SU-DHL-6 (cell line): Measurements from ENCODE around the gene TMPRSS4.

Experiments used
- H2AFZ ChIP-seq: fragments of 200-600 bp; sonication (generic); 2 replicates; pipeline ENCODE4 v1.6.1; 2014; ENCODE audit warnings: low read depth, mild to moderate bottlenecking, moderate library complexity, mixed read lengths, antibody characterized with exemption, low read length; ENCODE audit not compliant: severe bottlenecking
- H3F3A ChIP-seq: fragments of 200-600 bp; shearing (Covaris generic); 2 replicates; pipeline ENCODE4 v1.6.0; 2016; ENCODE audit warnings: antibody characterized with exemption, mild to moderate bottlenecking; ENCODE audit not compliant: insufficient read depth
- H3K27ac ChIP-seq: fragments of 200-600 bp; sonication (generic); 2 replicates; pipeline ENCODE4 v1.5.1; 2016; ENCODE audit warnings: low read depth, mild to moderate bottlenecking, low read length, moderate library complexity, mixed read lengths
- H3K27me3 ChIP-seq: fragments of 200-600 bp; sonication (generic), shearing (Covaris generic); 2 replicates; pipeline ENCODE4 v1.6.0; 2014; ENCODE audit warnings: mild to moderate bottlenecking, low read length
- H3K36me3 ChIP-seq: fragments of 200-600 bp; sonication (generic); 2 replicates; pipeline ENCODE4 v1.6.1; 2014; ENCODE audit warnings: mild to moderate bottlenecking, low read length, mixed read lengths
- H3K4me2 ChIP-seq: fragments of 300-600, 200-600 bp; shearing (Covaris generic), sonication (generic); 2 replicates; pipeline ENCODE4 v1.6.0; 2014; ENCODE audit warnings: low read length, low read depth, mild to moderate bottlenecking; ENCODE audit not compliant: poor library complexity, severe bottlenecking
- H3K4me3 ChIP-seq: fragments of 200-600 bp; sonication (generic); 2 replicates; pipeline ENCODE4 v1.5.1; 2014; ENCODE audit warnings: antibody characterized with exemption, low read length, mild to moderate bottlenecking, mixed read lengths; ENCODE audit not compliant: insufficient read depth, poor library complexity, severe bottlenecking
- H3K79me2 ChIP-seq: fragments of 200-600 bp; sonication (generic); 2 replicates; pipeline ENCODE4 v1.6.1; 2014; ENCODE audit warnings: mild to moderate bottlenecking, low read length, moderate library complexity; ENCODE audit not compliant: insufficient read depth
- H3K9ac ChIP-seq: fragments of 200-600 bp; sonication (generic); 2 replicates; pipeline ENCODE4 v1.7.0; 2014; ENCODE audit warnings: mild to moderate bottlenecking, low read length
- H3K9me2 ChIP-seq: fragments of 200-600 bp; sonication (generic); replicated peaks from 2 replicates; pipeline ENCODE4 v1.6.1; 2014; ENCODE audit warnings: low read length; ENCODE audit not compliant: insufficient read depth
- H3K9me3 ChIP-seq: fragments of 200-600 bp; sonication (generic); 2 replicates; pipeline ENCODE4 v1.6.1; 2014; ENCODE audit warnings: low read length, mixed read lengths; ENCODE audit not compliant: insufficient read depth
- H4K20me1 ChIP-seq: fragments of 200-600 bp; sonication (generic); 2 replicates; pipeline ENCODE4 v1.6.1; 2014; ENCODE audit warnings: low read depth, mild to moderate bottlenecking, antibody characterized with exemption, low read length, moderate library complexity, mixed read lengths
- CTCF ChIP-seq: fragments of 200-600 bp; sonication (generic); IDR thresholded peaks from one replicate; pipeline ENCODE4 v1.5.1; 2017; ENCODE audit warnings: antibody characterized with exemption, mild to moderate bottlenecking, low read length, moderate library complexity; ENCODE audit not compliant: insufficient read depth, poor library complexity, severe bottlenecking
- EZH2phosphoT487 ChIP-seq: fragments of 200-600 bp; sonication (generic), shearing (Covaris generic); conservative IDR thresholded peaks from 2 replicates; pipeline ENCODE4 v1.6.1; 2018; ENCODE audit warnings: mild to moderate bottlenecking, antibody characterized with exemption, low read length, moderate library complexity, mixed read lengths

The TMPRSS4 gene

GRCh38 chr11:118092907-118093571 is 16.2 kb downstream of the TMPRSS4 start:
- Histone ChIP-seq H3K27me3 (no peaks in the 10 kb centered on the region), H3K36me3 (no peaks in the 10 kb centered on the region), H3K4me2 (no peak overlapping the region), H3K9me2 (no peaks in the 10 kb centered on the region), H3K79me2 (no peaks in the 10 kb centered on the region), H4K20me1 (no peaks in the 10 kb centered on the region), H2AFZ (no peak overlapping the region), H3K27ac (no peak overlapping the region), H3K9ac (no peak overlapping the region), H3K9me3 (peaks cover 2% of the 10 kb centered on the region; the same call in 1 of the 2 replicates), H3F3A (no peaks in the 10 kb centered on the region), H3K4me3 (no peak overlapping the region)
- TF ChIP-seq EZH2phosphoT487 (no peak), CTCF (no peak)

- Histone ChIP-seq H2AFZ (no peak overlapping the region), H3K4me3 (no peak overlapping the region), H3K9me3 (no peaks in the 10 kb centered on the region), H3F3A (no peaks in the 10 kb centered on the region), H3K9ac (no peak overlapping the region), H3K9me2 (no peaks in the 10 kb centered on the region), H3K27me3 (no peaks in the 10 kb centered on the region), H3K27ac (no peak overlapping the region), H3K79me2 (no peaks in the 10 kb centered on the region), H3K4me2 (no peak overlapping the region), H4K20me1 (no peaks in the 10 kb centered on the region), H3K36me3 (no peaks in the 10 kb centered on the region)
- no peak for TF ChIP-seq EZH2phosphoT487
- no peak for TF ChIP-seq CTCF
Measured at GRCh38 chr11:118095493-118095892, 18.6 kb downstream of the TMPRSS4 start.

GRCh38 chr11:118095967-118096367 is 19.1 kb downstream of the TMPRSS4 start:
- no peak for TF ChIP-seq EZH2phosphoT487
- TF ChIP-seq CTCF: no peak
- Histone ChIP-seq H3K9ac (no peak overlapping the region), H3K27ac (no peak overlapping the region), H3K9me2 (no peaks in the 10 kb centered on the region), H3F3A (no peaks in the 10 kb centered on the region), H3K27me3 (no peaks in the 10 kb centered on the region), H4K20me1 (no peaks in the 10 kb centered on the region), H2AFZ (no peak overlapping the region), H3K9me3 (no peaks in the 10 kb centered on the region), H3K79me2 (no peaks in the 10 kb centered on the region), H3K4me2 (no peak overlapping the region), H3K4me3 (no peak overlapping the region), H3K36me3 (no peaks in the 10 kb centered on the region)
